ENCODE results near the gene GRAP2. TPM values are rescaled to one million over a fixed set of nuclear protein-coding genes. Genes with fewer than 3 reads are reported as not detected.

Gene GRAP2
- total RNA-seq, 1 experiment from 2014 or later: not detected

GRCh38 chr22:39996732-39997131 is 95.8 kb downstream of the GRAP2 start:
- Mint-ChIP-seq H3K36me3 (ENCODE audit: insufficient read depth, unreplicated experiment) (peaks cover 16% of the 10 kb centered on the region), H3K27ac (ENCODE audit: unreplicated experiment) (no peak overlapping the region), H3K4me3 (ENCODE audit: unreplicated experiment) (peak overlapping the region; percentile 67), H3K4me1 (ENCODE audit: low read depth, unreplicated experiment) (peaks cover 45% of the 10 kb centered on the region), H3K9me3 (ENCODE audit: unreplicated experiment) (no peaks in the 10 kb centered on the region), H3K27me3 (ENCODE audit: insufficient read depth, unreplicated experiment) (no peaks in the 10 kb centered on the region)
- H3K9me3 ChIP-seq: no peaks in the 10 kb centered on the region
- intact Hi-C loops (cut with micrococcal nuclease; ENCODE audit: unreplicated experiment): loop anchor here (5.0 kb wide), 2 partner anchors 44 to 524 kb away; no protein-coding TSS in a partner anchor
- H3K4me1 ChIP-seq: peaks cover 66% of the 10 kb centered on the region
- ChIA-PET CTCF (interaction anchor here (0.8 to 1.3 kb wide), 2 partner anchors 28 to 43 kb away, joined by 3 read pairs; no protein-coding TSS in a partner anchor), POLR2A (no interaction called here)
- no peaks in the 10 kb centered on the region; the same call in 1 of the 2 replicates for H3K36me3 ChIP-seq (ENCODE audit: control insufficient read depth, insufficient read depth, low read length)
- BruUV-seq (replicated peaks): no TSS peak
- no peaks in the 10 kb centered on the region for H3K27me3 ChIP-seq (replicated peaks; ENCODE audit: control insufficient read depth, insufficient read depth, low read length)
- TF ChIP-seq CTCF (IDR thresholded peaks at IDR 0.05; ENCODE audit: insufficient read depth in 1 of 2, low read depth in 1 of 2, low read length in 1 of 2, severe bottlenecking in 1 of 2, unreplicated experiment in 1 of 2): no peak
- H3K4me3 ChIP-seq (ENCODE audit: low read depth, low read length): no peak overlapping the region
- DNase-seq: no peak

GRCh38 chr22:39997421-39997820 is 96.5 kb downstream of the GRAP2 start:
- no TSS peak for BruUV-seq (replicated peaks)
- DNase-seq: no peak
- H3K27me3 ChIP-seq (replicated peaks; ENCODE audit: control insufficient read depth, insufficient read depth, low read length): no peaks in the 10 kb centered on the region
- H3K36me3 ChIP-seq (ENCODE audit: control insufficient read depth, insufficient read depth, low read length): no peaks in the 10 kb centered on the region; the same call in 1 of the 2 replicates
- H3K9me3 ChIP-seq: no peaks in the 10 kb centered on the region
- no peaks in the 10 kb centered on the region for H3K27me3 Mint-ChIP-seq (ENCODE audit: insufficient read depth, unreplicated experiment)
- peaks cover 41% of the 10 kb centered on the region for H3K4me1 Mint-ChIP-seq (ENCODE audit: low read depth, unreplicated experiment)
- intact Hi-C loops (cut with micrococcal nuclease; ENCODE audit: unreplicated experiment): loop anchor here (5.0 kb wide), 2 partner anchors 45 to 525 kb away; no protein-coding TSS in a partner anchor
- ChIA-PET POLR2A (no interaction called here), CTCF (interaction anchor here (1.3 kb wide), 1 partner anchor 27 kb away, joined by 3 read pairs; no protein-coding TSS in a partner anchor)
- no peak overlapping the region for H3K4me3 ChIP-seq (ENCODE audit: low read depth, low read length)
- H3K36me3 Mint-ChIP-seq (ENCODE audit: insufficient read depth, unreplicated experiment): peaks cover 16% of the 10 kb centered on the region
- TF ChIP-seq CTCF (IDR thresholded peaks at IDR 0.05; ENCODE audit: insufficient read depth in 1 of 2, low read depth in 1 of 2, low read length in 1 of 2, severe bottlenecking in 1 of 2, unreplicated experiment in 1 of 2): no peak
- H3K9me3 Mint-ChIP-seq (ENCODE audit: unreplicated experiment): no peaks in the 10 kb centered on the region
- H3K4me1 ChIP-seq: peaks cover 72% of the 10 kb centered on the region
- no peak overlapping the region for H3K4me3 Mint-ChIP-seq (ENCODE audit: unreplicated experiment)
- peak overlapping the region; percentile 93 for H3K27ac Mint-ChIP-seq (ENCODE audit: unreplicated experiment)

GRCh38 chr22:39997939-39998726 is 97.2 kb downstream of the GRAP2 start:
- Mint-ChIP-seq H3K36me3 (ENCODE audit: insufficient read depth, unreplicated experiment) (peaks cover 16% of the 10 kb centered on the region), H3K27me3 (ENCODE audit: insufficient read depth, unreplicated experiment) (no peaks in the 10 kb centered on the region), H3K27ac (ENCODE audit: unreplicated experiment) (peak overlapping the region; percentile 93), H3K9me3 (ENCODE audit: unreplicated experiment) (no peaks in the 10 kb centered on the region), H3K4me1 (ENCODE audit: low read depth, unreplicated experiment) (peaks cover 41% of the 10 kb centered on the region), H3K4me3 (ENCODE audit: unreplicated experiment) (peak overlapping the region; percentile 64)
- Histone ChIP-seq H3K4me3 (ENCODE audit: low read depth, low read length) (no peak overlapping the region), H3K4me1 (peaks cover 75% of the 10 kb centered on the region), H3K36me3 (ENCODE audit: control insufficient read depth, insufficient read depth, low read length) (no peaks in the 10 kb centered on the region; the same call in 1 of the 2 replicates), H3K9me3 (no peaks in the 10 kb centered on the region), H3K27me3 (replicated peaks; ENCODE audit: control insufficient read depth, insufficient read depth, low read length) (no peaks in the 10 kb centered on the region)
- no TSS peak for BruUV-seq (replicated peaks)
- intact Hi-C loops (cut with micrococcal nuclease; ENCODE audit: unreplicated experiment): loop anchor here (2.0 to 5.0 kb wide), 3 partner anchors 46 to 526 kb away; no protein-coding TSS in a partner anchor
- no peak for TF ChIP-seq CTCF (IDR thresholded peaks at IDR 0.05; ENCODE audit: insufficient read depth in 1 of 2, low read depth in 1 of 2, low read length in 1 of 2, severe bottlenecking in 1 of 2, unreplicated experiment in 1 of 2)
- ChIA-PET CTCF (interaction anchor here (1.2 kb wide), 1 partner anchor 46 kb away, joined by 3 read pairs; no protein-coding TSS in a partner anchor), POLR2A (no interaction called here)
- DNase-seq: peak; percentile 60 to 62
